Thyroid gland (tissue), 4 donors: ENCODE data around the gene SLC33A1.

Experiments used
- CTCF ChIP-seq, 6 experiments: fragments of 200-600 bp in 3 of 6; fragments of 450-650 bp in 3 of 6; sonication (generic) in 3 of 6; IDR thresholded peaks; one replicate each; pipeline ENCODE4 v1.5.1; 2016 to 2019; ENCODE audit warnings: antibody characterized with exemption in 6 of 6, mild to moderate bottlenecking in 2 of 6, inconsistent platforms in 1 of 6, moderate library complexity in 1 of 6
- POLR2A ChIP-seq, 2 donors: fragments of 450-650 bp; IDR thresholded peaks; one replicate each; pipeline ENCODE4 v1.6.1; 2017; ENCODE audit warnings: antibody characterized with exemption in 2 of 2, mild to moderate bottlenecking in 2 of 2, moderate library complexity in 1 of 2

DNA sequence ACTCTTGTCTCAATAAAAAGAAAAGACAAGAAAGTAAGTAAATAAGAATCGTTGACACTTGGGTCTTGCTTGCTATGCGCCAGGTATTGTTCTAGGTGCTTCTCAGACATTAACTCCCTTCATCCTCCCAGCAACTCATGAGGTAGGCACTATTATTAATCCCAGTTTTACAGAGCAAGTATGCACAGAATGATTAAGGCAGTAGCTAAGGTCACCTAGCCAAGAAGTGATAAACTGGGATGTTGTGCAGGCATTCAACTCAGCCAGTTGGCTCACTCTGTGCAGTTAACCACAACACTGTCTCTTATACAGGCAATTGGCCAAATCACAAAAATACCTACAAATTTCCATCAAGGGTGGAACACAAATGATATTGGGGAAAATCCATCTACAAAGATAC, 46.4 kb downstream of the SLC33A1 start:
- TF ChIP-seq CTCF (IDR thresholded peaks at IDR 0.05) = no peak
- no peak for TF ChIP-seq POLR2A (IDR thresholded peaks at IDR 0.05)
